ENCODE measurements around the gene AGBL2.
A peak's percentile ranks its signal among the peaks of the same experiment; 100 is the strongest.

Gene AGBL2

DNA sequence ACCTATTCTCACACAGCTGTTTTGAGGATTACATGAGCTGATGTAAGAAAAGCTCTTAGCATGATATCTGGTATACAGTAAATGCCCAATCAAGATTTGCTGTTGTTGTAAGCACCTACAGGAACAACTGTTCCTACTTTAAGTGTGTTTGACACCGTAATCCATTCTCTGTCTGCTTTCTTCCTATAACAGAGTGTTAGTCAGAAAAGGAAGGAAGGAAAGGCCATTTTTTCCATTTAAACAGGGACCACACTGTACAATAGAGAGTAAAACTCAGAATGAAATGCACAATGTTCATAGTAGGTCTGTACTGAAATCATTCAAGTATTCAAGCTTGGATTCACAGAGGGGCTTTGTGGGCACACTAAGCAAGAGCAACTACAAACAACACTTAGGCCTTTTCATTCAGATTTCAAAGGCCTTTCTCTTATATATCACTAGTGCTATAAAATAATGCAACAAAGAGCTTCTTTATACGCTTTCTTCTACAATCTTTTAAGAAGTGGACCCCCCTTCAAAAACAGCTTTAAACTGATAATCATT is 94.3 kb downstream of the AGBL2 start:
- DNase-seq, result no peak

DNA sequence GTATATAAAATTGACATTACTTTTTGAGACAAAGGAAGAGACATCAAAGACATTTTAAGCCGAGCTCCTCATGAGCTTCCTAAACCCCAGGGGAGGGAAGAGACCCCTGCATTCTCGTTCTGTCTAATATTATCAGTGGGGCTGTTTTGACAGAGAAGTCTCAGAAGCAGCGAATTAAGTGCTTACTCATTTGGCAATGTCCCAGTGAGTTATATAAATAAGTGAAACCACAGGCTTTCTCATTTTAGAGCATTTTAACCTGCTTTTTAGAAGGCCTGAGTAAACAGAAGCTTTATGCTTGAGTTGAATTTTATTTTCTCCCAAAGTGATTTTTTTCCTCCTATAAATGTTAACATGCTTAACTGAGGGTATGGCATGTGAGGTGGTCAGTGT is 97.8 kb downstream of the AGBL2 start:
- DNase-seq, result no peak

DNA sequence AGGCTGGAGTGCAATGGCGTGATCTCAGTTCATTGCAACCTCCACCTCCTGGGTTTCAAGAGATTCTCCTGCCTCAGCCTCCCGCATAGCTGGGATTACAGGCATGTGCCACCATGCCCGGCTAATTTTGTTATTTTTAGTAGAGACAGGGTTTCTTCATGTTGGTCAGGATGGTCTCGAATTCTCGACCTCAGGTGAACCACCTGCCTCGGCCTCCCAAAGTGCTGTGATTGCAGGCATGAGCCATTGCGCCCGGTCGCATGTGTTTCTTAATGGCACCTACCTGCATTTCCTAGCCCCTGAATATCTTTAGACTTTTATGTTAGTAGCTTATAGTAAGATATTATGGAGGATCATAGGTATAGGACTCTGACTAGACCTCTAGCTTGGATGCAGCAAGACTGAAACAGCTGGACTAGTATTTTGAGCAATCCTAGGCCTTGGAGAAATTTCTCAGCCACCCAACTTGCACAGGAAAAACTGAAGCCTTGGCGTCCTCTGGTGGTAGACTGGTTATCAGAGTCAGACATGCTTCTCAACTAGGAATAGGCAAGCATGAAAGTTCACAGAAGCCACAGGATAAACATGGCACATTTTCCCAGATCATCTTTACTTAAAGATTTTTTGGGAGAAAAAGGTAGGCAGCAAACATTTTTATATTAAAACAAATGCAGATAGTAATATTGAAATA is 98.3 kb downstream of the AGBL2 start:
- peak; percentile 9 for DNase-seq

DNA sequence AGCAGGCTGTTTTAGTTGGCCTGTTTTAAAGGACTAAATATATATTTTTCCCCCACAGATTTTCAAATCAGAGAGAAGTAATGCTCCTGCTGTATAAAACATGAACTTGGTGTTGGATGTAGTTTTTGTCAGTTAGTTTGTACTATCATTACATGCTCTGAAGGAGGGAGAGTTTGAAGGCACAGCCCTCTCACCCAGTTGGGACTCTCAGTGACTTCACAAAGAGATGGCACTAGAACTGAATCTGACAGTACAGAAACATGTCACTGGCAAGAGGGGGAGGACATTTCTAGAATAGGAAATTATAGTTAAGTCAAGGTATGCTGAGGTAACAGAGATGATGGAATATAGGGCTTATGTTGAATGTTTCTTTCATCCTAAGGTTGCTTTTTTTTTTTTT is 99.9 kb downstream of the AGBL2 start:
- no peak for DNase-seq

DNA sequence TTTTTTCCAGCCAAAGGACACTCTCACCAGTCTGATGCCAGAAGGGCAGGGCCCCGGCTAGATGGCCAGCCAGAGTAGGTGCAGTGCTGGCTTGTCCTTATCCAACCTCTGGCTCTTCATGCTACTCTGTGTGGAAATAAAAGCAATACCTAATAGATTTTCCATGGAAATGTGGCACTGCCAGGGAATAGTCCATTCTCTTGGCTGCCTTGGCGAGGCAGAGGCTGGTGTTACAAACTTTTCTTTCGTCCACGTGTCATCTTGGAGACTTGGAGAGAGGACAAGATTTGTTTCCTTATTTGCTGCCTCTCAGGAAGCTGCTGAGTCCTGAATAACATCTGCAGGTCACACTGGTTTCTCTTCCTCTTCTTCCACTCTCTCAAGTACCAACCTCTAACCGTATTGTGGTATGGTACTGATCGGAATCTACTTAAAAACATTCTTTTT is 103.8 kb downstream of the AGBL2 start:
- DNase-seq, result no peak

DNA sequence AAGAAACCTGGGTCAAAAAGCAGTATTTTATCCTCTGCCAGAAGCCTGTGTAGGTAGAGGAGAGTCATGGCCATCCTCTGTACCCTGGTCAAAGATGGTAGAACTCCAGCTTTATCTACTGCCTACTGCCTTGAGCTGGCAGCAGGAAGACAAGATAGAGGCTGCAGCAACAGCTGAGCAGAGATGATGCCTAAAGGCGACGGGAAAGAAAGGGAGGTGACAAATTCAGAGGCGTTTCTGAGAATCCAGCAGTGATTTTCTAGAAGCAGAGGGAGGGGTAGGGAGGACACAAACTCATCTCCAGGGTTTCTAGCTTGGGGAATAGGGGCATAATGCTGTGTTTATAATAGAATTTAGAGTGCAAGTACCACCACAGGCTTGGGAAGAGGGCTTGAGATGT is 105.5 kb downstream of the AGBL2 start:
- no peak for DNase-seq
